K562 (cell line): ENCODE measurements around the gene FAM204A.

Experiments used
- IRF1 ChIP-seq: sonication (generic); formaldehyde crosslinking; IDR thresholded peaks from 2 replicates; pipeline ENCODE4 v1.8.0; 2022; ENCODE audit warnings: missing genetic modification reagents, mild to moderate bottlenecking, borderline replicate concordance
- PCBP1 ChIP-seq: fragments of 200-400 bp; formaldehyde crosslinking; IDR thresholded peaks from 2 replicates; pipeline ENCODE4 v1.6.1; 2018; ENCODE audit warnings: mild to moderate bottlenecking, low read depth, low read length; ENCODE audit not compliant: poor library complexity, severe bottlenecking
- POLR2AphosphoS5 ChIP-seq: IDR thresholded peaks from 2 replicates; pipeline ENCODE4 v1.6.1; 2011; ENCODE audit warnings: mild to moderate bottlenecking, low read depth, low read length, moderate library complexity; ENCODE audit not compliant: control insufficient read depth, insufficient read depth
- SOX6 ChIP-seq: fragments of 450-650 bp; IDR thresholded peaks from 2 replicates; pipeline ENCODE4 v1.6.1; 2014; ENCODE audit warnings: mild to moderate bottlenecking
- ZC3H11A ChIP-seq: IDR thresholded peaks from 2 replicates; pipeline ENCODE4 v1.6.1; 2012; ENCODE audit warnings: low read depth, low read length, improper control_type of control experiment
- TF ChIP-seq, protein P1 (sequence below), 3 experiments: IDR thresholded peaks in 2 of 3; conservative IDR thresholded peaks in 1 of 3; 2 replicates each; pipeline ENCODE4 v1.5.1; 2011 to 2012; ENCODE audit warnings: low read length in 3 of 3, mild to moderate bottlenecking in 3 of 3, control low read depth in 2 of 3, improper control_type of control experiment in 1 of 3, inconsistent platforms in 1 of 3, low read depth in 1 of 3, mixed read lengths in 1 of 3, moderate library complexity in 1 of 3; ENCODE audit not compliant: insufficient read depth in 2 of 3
- TF ChIP-seq, protein P2 (sequence below): conservative IDR thresholded peaks from 2 replicates; pipeline ENCODE4 v1.6.1; 2011; ENCODE audit warnings: low read depth, mild to moderate bottlenecking, low read length; ENCODE audit not compliant: control insufficient read depth
- TF ChIP-seq, protein P3 (sequence below): sonication (generic); formaldehyde crosslinking; IDR thresholded peaks from 2 replicates; pipeline ENCODE4 v1.8.1; 2023; ENCODE audit warnings: missing genetic modification reagents, mild to moderate bottlenecking, borderline replicate concordance

DNA sequence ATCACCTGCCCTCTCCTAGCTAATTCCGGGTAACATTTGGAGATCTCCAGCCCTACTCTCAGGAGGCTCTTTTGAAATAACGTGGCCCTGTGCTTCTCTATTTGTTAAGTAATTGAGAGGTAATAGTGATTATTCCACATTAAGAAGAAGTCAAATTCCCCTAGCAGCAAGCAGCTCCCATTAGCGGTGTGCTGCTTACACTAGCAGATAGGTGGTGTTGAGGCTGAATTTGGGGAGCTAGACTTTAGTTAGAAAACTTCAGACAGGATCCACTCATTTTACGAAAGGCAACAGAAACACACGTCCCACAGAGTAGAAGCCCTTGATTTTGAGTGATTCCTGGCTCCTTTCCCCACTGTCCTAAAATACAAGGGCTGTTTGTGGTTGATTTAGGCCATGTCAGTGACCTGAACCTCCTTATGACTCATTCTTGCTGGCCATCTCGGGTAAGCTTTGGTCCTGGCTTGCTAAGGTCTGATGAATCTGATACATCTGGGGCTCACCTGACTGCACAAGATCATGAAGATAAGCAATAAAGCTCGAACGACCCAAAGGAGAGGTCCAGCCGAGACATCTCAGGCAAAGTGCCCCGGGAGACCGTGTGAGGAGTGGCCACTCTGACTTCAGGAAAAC, 77.2 kb downstream of the FAM204A start:
- TF ChIP-seq IRF1 (CRISPR knock-in tag) (no peak), POLR2AphosphoS5 (no peak), SOX6 (no peak), PCBP1 (no peak), ZC3H11A (no peak)
- TF ChIP-seq, protein P1, sequence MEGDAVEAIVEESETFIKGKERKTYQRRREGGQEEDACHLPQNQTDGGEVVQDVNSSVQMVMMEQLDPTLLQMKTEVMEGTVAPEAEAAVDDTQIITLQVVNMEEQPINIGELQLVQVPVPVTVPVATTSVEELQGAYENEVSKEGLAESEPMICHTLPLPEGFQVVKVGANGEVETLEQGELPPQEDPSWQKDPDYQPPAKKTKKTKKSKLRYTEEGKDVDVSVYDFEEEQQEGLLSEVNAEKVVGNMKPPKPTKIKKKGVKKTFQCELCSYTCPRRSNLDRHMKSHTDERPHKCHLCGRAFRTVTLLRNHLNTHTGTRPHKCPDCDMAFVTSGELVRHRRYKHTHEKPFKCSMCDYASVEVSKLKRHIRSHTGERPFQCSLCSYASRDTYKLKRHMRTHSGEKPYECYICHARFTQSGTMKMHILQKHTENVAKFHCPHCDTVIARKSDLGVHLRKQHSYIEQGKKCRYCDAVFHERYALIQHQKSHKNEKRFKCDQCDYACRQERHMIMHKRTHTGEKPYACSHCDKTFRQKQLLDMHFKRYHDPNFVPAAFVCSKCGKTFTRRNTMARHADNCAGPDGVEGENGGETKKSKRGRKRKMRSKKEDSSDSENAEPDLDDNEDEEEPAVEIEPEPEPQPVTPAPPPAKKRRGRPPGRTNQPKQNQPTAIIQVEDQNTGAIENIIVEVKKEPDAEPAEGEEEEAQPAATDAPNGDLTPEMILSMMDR (IDR thresholded peaks at IDR 0.05 in 2 of 3, conservative IDR thresholded peaks at IDR 0.05 in 1 of 3; ENCODE audit: insufficient read depth in 2 of 3, low read depth in 1 of 3, low read length in 3 of 3): no peak
- TF ChIP-seq, protein P2, sequence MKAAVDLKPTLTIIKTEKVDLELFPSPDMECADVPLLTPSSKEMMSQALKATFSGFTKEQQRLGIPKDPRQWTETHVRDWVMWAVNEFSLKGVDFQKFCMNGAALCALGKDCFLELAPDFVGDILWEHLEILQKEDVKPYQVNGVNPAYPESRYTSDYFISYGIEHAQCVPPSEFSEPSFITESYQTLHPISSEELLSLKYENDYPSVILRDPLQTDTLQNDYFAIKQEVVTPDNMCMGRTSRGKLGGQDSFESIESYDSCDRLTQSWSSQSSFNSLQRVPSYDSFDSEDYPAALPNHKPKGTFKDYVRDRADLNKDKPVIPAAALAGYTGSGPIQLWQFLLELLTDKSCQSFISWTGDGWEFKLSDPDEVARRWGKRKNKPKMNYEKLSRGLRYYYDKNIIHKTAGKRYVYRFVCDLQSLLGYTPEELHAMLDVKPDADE: no peak
- TF ChIP-seq, protein P3, sequence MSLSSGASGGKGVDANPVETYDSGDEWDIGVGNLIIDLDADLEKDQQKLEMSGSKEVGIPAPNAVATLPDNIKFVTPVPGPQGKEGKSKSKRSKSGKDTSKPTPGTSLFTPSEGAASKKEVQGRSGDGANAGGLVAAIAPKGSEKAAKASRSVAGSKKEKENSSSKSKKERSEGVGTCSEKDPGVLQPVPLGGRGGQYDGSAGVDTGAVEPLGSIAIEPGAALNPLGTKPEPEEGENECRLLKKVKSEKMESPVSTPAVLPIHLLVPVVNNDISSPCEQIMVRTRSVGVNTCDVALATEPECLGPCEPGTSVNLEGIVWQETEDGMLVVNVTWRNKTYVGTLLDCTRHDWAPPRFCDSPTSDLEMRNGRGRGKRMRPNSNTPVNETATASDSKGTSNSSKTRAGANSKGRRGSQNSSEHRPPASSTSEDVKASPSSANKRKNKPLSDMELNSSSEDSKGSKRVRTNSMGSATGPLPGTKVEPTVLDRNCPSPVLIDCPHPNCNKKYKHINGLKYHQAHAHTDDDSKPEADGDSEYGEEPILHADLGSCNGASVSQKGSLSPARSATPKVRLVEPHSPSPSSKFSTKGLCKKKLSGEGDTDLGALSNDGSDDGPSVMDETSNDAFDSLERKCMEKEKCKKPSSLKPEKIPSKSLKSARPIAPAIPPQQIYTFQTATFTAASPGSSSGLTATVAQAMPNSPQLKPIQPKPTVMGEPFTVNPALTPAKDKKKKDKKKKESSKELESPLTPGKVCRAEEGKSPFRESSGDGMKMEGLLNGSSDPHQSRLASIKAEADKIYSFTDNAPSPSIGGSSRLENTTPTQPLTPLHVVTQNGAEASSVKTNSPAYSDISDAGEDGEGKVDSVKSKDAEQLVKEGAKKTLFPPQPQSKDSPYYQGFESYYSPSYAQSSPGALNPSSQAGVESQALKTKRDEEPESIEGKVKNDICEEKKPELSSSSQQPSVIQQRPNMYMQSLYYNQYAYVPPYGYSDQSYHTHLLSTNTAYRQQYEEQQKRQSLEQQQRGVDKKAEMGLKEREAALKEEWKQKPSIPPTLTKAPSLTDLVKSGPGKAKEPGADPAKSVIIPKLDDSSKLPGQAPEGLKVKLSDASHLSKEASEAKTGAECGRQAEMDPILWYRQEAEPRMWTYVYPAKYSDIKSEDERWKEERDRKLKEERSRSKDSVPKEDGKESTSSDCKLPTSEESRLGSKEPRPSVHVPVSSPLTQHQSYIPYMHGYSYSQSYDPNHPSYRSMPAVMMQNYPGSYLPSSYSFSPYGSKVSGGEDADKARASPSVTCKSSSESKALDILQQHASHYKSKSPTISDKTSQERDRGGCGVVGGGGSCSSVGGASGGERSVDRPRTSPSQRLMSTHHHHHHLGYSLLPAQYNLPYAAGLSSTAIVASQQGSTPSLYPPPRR: no peak
